Fibroblast of mammary gland (primary cell): ENCODE measurements around the gene CD9.

Experiments used
- DNase-seq: peaks from one replicate; pipeline ENCODE4 v3.0.0-alpha.2; 2010; ENCODE audit warnings: low read depth
- H3K4me3 ChIP-seq: 2 replicates; pipeline ENCODE4 v1.5.1; 2011; ENCODE audit warnings: low read depth, mild to moderate bottlenecking, low read length, moderate library complexity; ENCODE audit not compliant: control insufficient read depth
- CTCF ChIP-seq: conservative IDR thresholded peaks from 2 replicates; pipeline ENCODE4 v1.5.1; 2011; ENCODE audit warnings: low read depth, low read length, inconsistent platforms; ENCODE audit not compliant: control insufficient read depth, insufficient read depth

Gene CD9

GRCh38 chr12:6215120-6215807 is 15.1 kb downstream of the CD9 start:
- DNase-seq = no peak
- no peak overlapping the region for H3K4me3 ChIP-seq
- no peak for TF ChIP-seq CTCF

GRCh38 chr12:6215932-6216494 is 15.8 kb downstream of the CD9 start:
- DNase-seq = peak; percentile 59
- no peak overlapping the region for H3K4me3 ChIP-seq
- no peak for TF ChIP-seq CTCF

- no peak for DNase-seq
- H3K4me3 ChIP-seq = no peak overlapping the region
Observed at GRCh38 chr12:6216581-6216980, 16.4 kb downstream of the CD9 start.

GRCh38 chr12:6218347-6218925 is 18.2 kb downstream of the CD9 start:
- no peak overlapping the region for H3K4me3 ChIP-seq
- TF ChIP-seq CTCF = no peak
- DNase-seq = no peak

More at GRCh38 chr12:6216581-6216980, 16.4 kb downstream of the CD9 start:
- TF ChIP-seq CTCF = no peak

GRCh38 chr12:6219980-6220379 is 19.8 kb downstream of the CD9 start:
- no peak overlapping the region for H3K4me3 ChIP-seq
- DNase-seq = no peak
- no peak for TF ChIP-seq CTCF

GRCh38 chr12:6221146-6221545 is 20.9 kb downstream of the CD9 start:
- no peak for TF ChIP-seq CTCF
- no peak for DNase-seq
- no peak overlapping the region for H3K4me3 ChIP-seq
